PC-3 (cell line): ENCODE results near the gene LAS1L. TPM values are rescaled to one million over a fixed set of nuclear protein-coding genes. Genes with fewer than 3 reads are reported as not detected.

Experiments used
- ATAC-seq: fragments of 200-7000 bp; cut with Tn5 transposase; 2 replicates; pipeline ENCODE4 v1.9.1; 2020; ENCODE audit warnings: mild to moderate bottlenecking, moderate library complexity
- BruUV-seq: library from RNA; stranded (reverse); fragments of 400-500 nt; replicated peaks from 2 replicates; lab custom pipeline; 2021; lab: Mats Ljungman, UMichigan
- CTCF ChIA-PET: fragments of 300-600 bp; sonication (Branson Sonifier 250); formaldehyde crosslinking; loops from one replicate; lab custom pipeline; 2022; ENCODE audit warnings: antibody characterized with exemption; lab: Charles Lee
- POLR2A ChIA-PET: fragments of 300-600 bp; sonication (Branson Sonifier 250); formaldehyde crosslinking; loops from one replicate; lab custom pipeline; 2022; ENCODE audit warnings: antibody characterized with exemption; ENCODE audit not compliant: unreplicated experiment; lab: Charles Lee
- DNase-seq: peaks from one replicate; pipeline ENCODE4 v3.0.0-alpha.2; 2015
- H2AFZ ChIP-seq: fragments of 300-600 bp; sonication (generic); 2 replicates; pipeline ENCODE4 v1.6.0; 2016; ENCODE audit warnings: antibody characterized with exemption, low read length
- H3F3A ChIP-seq: fragments of 300-600 bp; sonication (generic); one replicate; pipeline ENCODE4 v1.6.0; 2017; ENCODE audit warnings: antibody characterized with exemption, low read length, control low read depth, mild to moderate bottlenecking; ENCODE audit not compliant: unreplicated experiment
- H3K27ac ChIP-seq: fragments of 300-600 bp; sonication (generic); 2 replicates; pipeline ENCODE4 v1.5.1; 2016; ENCODE audit warnings: mild to moderate bottlenecking, low read length
- H3K27me3 ChIP-seq: fragments of 300-600 bp; sonication (generic); 2 replicates; pipeline ENCODE4 v1.6.1; 2016; ENCODE audit warnings: low read length, mixed read lengths
- H3K36me3 ChIP-seq: fragments of 300-600 bp; sonication (generic); 2 replicates; pipeline ENCODE4 v1.6.1; 2016; ENCODE audit warnings: low read depth, mixed run types, low read length, mixed read lengths
- H3K4me1 ChIP-seq: fragments of 300-600 bp; sonication (generic); 2 replicates; pipeline ENCODE4 v1.5.1; 2016; ENCODE audit warnings: low read length; ENCODE audit not compliant: insufficient read depth
- H3K4me2 ChIP-seq: fragments of 300-600 bp; sonication (generic); 2 replicates; pipeline ENCODE4 v1.6.0; 2016; ENCODE audit warnings: low read length
- H3K4me3 ChIP-seq: fragments of 300-600 bp; sonication (generic); 2 replicates; pipeline ENCODE4 v1.5.1; 2016; ENCODE audit warnings: mild to moderate bottlenecking, low read length, mixed read lengths
- H3K79me2 ChIP-seq: fragments of 300-600 bp; sonication (generic); 2 replicates; pipeline ENCODE4 v1.6.1; 2017; ENCODE audit warnings: low read length, mixed read lengths
- H3K9ac ChIP-seq: fragments of 300-600 bp; sonication (generic); 2 replicates; pipeline ENCODE4 v1.6.0; 2016; ENCODE audit warnings: mild to moderate bottlenecking, low read length
- H3K9me2 ChIP-seq: fragments of 300-600 bp; sonication (generic); replicated peaks from 2 replicates; pipeline ENCODE4 v1.6.1; 2016; ENCODE audit warnings: mixed run types, low read length, mixed read lengths
- H3K9me3 ChIP-seq: fragments of 300-600 bp; sonication (generic); 2 replicates; pipeline ENCODE4 v1.6.1; 2016; ENCODE audit warnings: low read length, mixed read lengths
- H4K20me1 ChIP-seq: fragments of 300-600 bp; sonication (generic); 2 replicates; pipeline ENCODE4 v1.6.1; 2016; ENCODE audit warnings: low read length, mixed read lengths
- CTCF ChIP-seq: fragments of 300-600 bp; sonication (generic); conservative IDR thresholded peaks from 2 replicates; pipeline ENCODE4 v1.5.1; 2017; ENCODE audit warnings: antibody characterized with exemption, low read depth, mild to moderate bottlenecking, low read length
- EZH2 ChIP-seq: fragments of 300-600 bp; sonication (generic); IDR thresholded peaks from one replicate; pipeline ENCODE4 v1.6.1; 2017; ENCODE audit warnings: antibody characterized with exemption, mild to moderate bottlenecking, low read length; ENCODE audit not compliant: unreplicated experiment
- EZH2phosphoT487 ChIP-seq: fragments of 300-600 bp; sonication (generic); IDR thresholded peaks from 2 replicates; pipeline ENCODE4 v1.6.1; 2018; ENCODE audit warnings: mild to moderate bottlenecking, antibody characterized with exemption, low read length, borderline replicate concordance
- intact Hi-C: fragments of 100-400 bp; cut with micrococcal nuclease; formaldehyde crosslinking; loops from 2 replicates; pipeline ENCODE4 v1.9.0; 2023
- total RNA-seq: library from RNA; depleted of rRNA; stranded (reverse); fragments of >200 nt; gene quantifications from 2 replicates; pipeline ENCODE4 v1.2.3, GENCODE V29; 2014

Gene LAS1L
- total RNA-seq, 1 experiment from 2014 or later = 69.0 TPM

- BruUV-seq = no TSS peak
- ATAC-seq = no peak
These were observed 17.1 kb upstream of the LAS1L start for GRCh38 chrX:65551489-65552339.

GRCh38 chrX:65551086-65551485 is 16.5 kb upstream of the LAS1L start:
- H4K20me1 ChIP-seq = no peaks in the 10 kb centered on the region
- POLR2A ChIA-PET = no interaction called here
- no peak for ATAC-seq

More at GRCh38 chrX:65551489-65552339, 17.1 kb upstream of the LAS1L start:
- TF ChIP-seq EZH2 = no peak
- TF ChIP-seq EZH2phosphoT487 = no peak
- TF ChIP-seq CTCF = no peak
- no peak overlapping the region for H3K27ac ChIP-seq
- H3K9me2 ChIP-seq = no peaks in the 10 kb centered on the region
- H3K79me2 ChIP-seq = no peaks in the 10 kb centered on the region
- CTCF ChIA-PET = no interaction called here
- no peak overlapping the region for H2AFZ ChIP-seq
- intact Hi-C loops = no loop called here
- H3K27me3 ChIP-seq = no peaks in the 10 kb centered on the region
- no peak for DNase-seq
- no peaks in the 10 kb centered on the region for H3K9me3 ChIP-seq
- no peaks in the 10 kb centered on the region for H3K36me3 ChIP-seq
- H3K9ac ChIP-seq = no peak overlapping the region
- no peak overlapping the region for H3K4me2 ChIP-seq
- no peak overlapping the region for H3K4me3 ChIP-seq
- H4K20me1 ChIP-seq = no peaks in the 10 kb centered on the region
- no peaks in the 10 kb centered on the region for H3K4me1 ChIP-seq
- no peaks in the 10 kb centered on the region for H3F3A ChIP-seq
- POLR2A ChIA-PET = no interaction called here

More at GRCh38 chrX:65551086-65551485, 16.5 kb upstream of the LAS1L start:
- no peak for DNase-seq
- Histone ChIP-seq H3K27me3 (no peaks in the 10 kb centered on the region), H3K4me1 (no peaks in the 10 kb centered on the region), H3K36me3 (no peaks in the 10 kb centered on the region), H3K27ac (no peak overlapping the region), H3K9me3 (no peaks in the 10 kb centered on the region), H3K4me2 (no peak overlapping the region), H3K79me2 (no peaks in the 10 kb centered on the region), H3K4me3 (no peak overlapping the region), H3F3A (no peaks in the 10 kb centered on the region), H2AFZ (no peak overlapping the region), H3K9ac (no peak overlapping the region), H3K9me2 (no peaks in the 10 kb centered on the region)
- CTCF ChIA-PET = no interaction called here
- intact Hi-C loops = no loop called here
- no TSS peak for BruUV-seq
- TF ChIP-seq EZH2phosphoT487 (no peak), CTCF (no peak), EZH2 (no peak)
